Neural progenitor cell (in vitro differentiated cells): Measurements from ENCODE around the gene PNMA8C. TPM values are rescaled to one million over a fixed set of nuclear protein-coding genes. Genes with fewer than 3 reads are reported as not detected.

Experiments
- DNase-seq: peaks from one replicate; pipeline ENCODE4 v3.0.0-alpha.2; 2016; ENCODE audit warnings: low spot score
- H2AFZ ChIP-seq: fragments of 200-600 bp; sonication (generic); replicated peaks from 2 replicates; pipeline ENCODE4 v1.6.1; 2016; ENCODE audit warnings: antibody characterized with exemption
- H3F3A ChIP-seq: fragments of 200-600 bp; sonication (generic); 2 replicates; pipeline ENCODE4 v1.6.1; 2016; ENCODE audit warnings: antibody characterized with exemption, low read depth
- H3K27ac ChIP-seq: fragments of 200-600 bp; sonication (generic); 2 replicates; pipeline ENCODE4 v1.5.1; 2016; ENCODE audit warnings: mild to moderate bottlenecking
- H3K27me3 ChIP-seq: fragments of 200-600 bp; sonication (generic); 2 replicates; pipeline ENCODE4 v1.6.1; 2016; ENCODE audit warnings: mild to moderate bottlenecking, moderate library complexity
- H3K36me3 ChIP-seq: fragments of 200-600 bp; sonication (generic); 2 replicates; pipeline ENCODE4 v1.5.1; 2016
- H3K4me1 ChIP-seq: fragments of 200-600 bp; sonication (generic); 2 replicates; pipeline ENCODE4 v1.6.1; 2016; ENCODE audit warnings: mixed run types
- H3K4me2 ChIP-seq: fragments of 200-600 bp; sonication (generic); 2 replicates; pipeline ENCODE4 v1.6.1; 2016
- H3K4me3 ChIP-seq: fragments of 200-600 bp; sonication (generic); 2 replicates; pipeline ENCODE4 v1.5.1; 2016
- H3K79me2 ChIP-seq: fragments of 200-600 bp; sonication (generic); 2 replicates; pipeline ENCODE4 v1.6.1; 2016; ENCODE audit warnings: low read depth
- H3K9ac ChIP-seq: fragments of 200-600 bp; sonication (generic); 2 replicates; pipeline ENCODE4 v1.6.1; 2016
- H3K9me3 ChIP-seq: fragments of 200-600 bp; sonication (generic); 2 replicates; pipeline ENCODE4 v1.5.1; 2016; ENCODE audit warnings: low read depth
- H4K20me1 ChIP-seq: fragments of 200-600 bp; sonication (generic); 2 replicates; pipeline ENCODE4 v1.6.1; 2016; ENCODE audit warnings: low read depth
- H3K27ac Mint-ChIP-seq: 3 replicates; pipeline ENCODE4 v1.8.0; 2021; ENCODE audit warnings: mixed read lengths
- H3K27me3 Mint-ChIP-seq: 2 replicates; pipeline ENCODE4 v1.8.0; 2022; ENCODE audit warnings: low read depth, mild to moderate bottlenecking, inconsistent platforms, moderate library complexity, mixed read lengths; ENCODE audit not compliant: insufficient read depth
- H3K36me3 Mint-ChIP-seq: 3 replicates; pipeline ENCODE4 v1.8.0; 2021; ENCODE audit warnings: mixed read lengths
- H3K4me1 Mint-ChIP-seq: 3 replicates; pipeline ENCODE4 v1.8.0; 2021; ENCODE audit warnings: mixed read lengths
- H3K4me3 Mint-ChIP-seq: 3 replicates; pipeline ENCODE4 v1.8.0; 2021; ENCODE audit warnings: mild to moderate bottlenecking, moderate library complexity, mixed read lengths
- H3K9me3 Mint-ChIP-seq: 3 replicates; pipeline ENCODE4 v1.8.0; 2020; ENCODE audit warnings: mixed read lengths
- CTCF ChIP-seq: fragments of 200-600 bp; sonication (generic); IDR thresholded peaks from 2 replicates; pipeline ENCODE4 v1.5.1; 2017; ENCODE audit warnings: antibody characterized with exemption, mild to moderate bottlenecking
- EZH2 ChIP-seq: fragments of 200-600 bp; sonication (generic); IDR thresholded peaks from 2 replicates; pipeline ENCODE4 v1.6.1; 2017; ENCODE audit warnings: antibody characterized with exemption, mild to moderate bottlenecking, moderate library complexity
- EZH2phosphoT487 ChIP-seq: fragments of 200-600 bp; sonication (generic); IDR thresholded peaks from 2 replicates; pipeline ENCODE4 v1.6.1; 2017; ENCODE audit warnings: antibody characterized with exemption
- total RNA-seq: library from RNA; depleted of rRNA; stranded (reverse); fragments of >200 nt; gene quantifications from 2 replicates; pipeline ENCODE4 v1.2.3, GENCODE V29; 2015; ENCODE audit warnings: low replicate concordance

The PNMA8C gene
- total RNA-seq, 1 donor from 2014 or later = 0.58 TPM

- no peak for TF ChIP-seq EZH2phosphoT487
- no peak for TF ChIP-seq EZH2
- Histone ChIP-seq H3K4me2 (no peak overlapping the region), H3K27ac (no peak overlapping the region), H3F3A (peaks cover 11% of the 10 kb centered on the region), H3K4me3 (no peak overlapping the region), H4K20me1 (no peaks in the 10 kb centered on the region), H3K9me3 (no peaks in the 10 kb centered on the region), H3K36me3 (no peaks in the 10 kb centered on the region), H3K79me2 (no peaks in the 10 kb centered on the region), H2AFZ (no peak overlapping the region), H3K4me1 (no peaks in the 10 kb centered on the region), H3K9ac (no peak overlapping the region), H3K27me3 (no peaks in the 10 kb centered on the region)
- Mint-ChIP-seq H3K36me3 (peaks cover 26% of the 10 kb centered on the region), H3K9me3 (peaks cover 9% of the 10 kb centered on the region), H3K27ac (no peak overlapping the region), H3K4me1 (peaks cover 11% of the 10 kb centered on the region), H3K27me3 (peaks cover 3% of the 10 kb centered on the region), H3K4me3 (no peak overlapping the region)
- DNase-seq = no peak
Measured at GRCh38 chr19:46391296-46392251, 37.2 kb downstream of the PNMA8C start.

- Mint-ChIP-seq H3K4me1 (peaks cover 10% of the 10 kb centered on the region), H3K36me3 (peaks cover 28% of the 10 kb centered on the region), H3K27ac (no peak overlapping the region), H3K27me3 (peaks cover 3% of the 10 kb centered on the region), H3K4me3 (no peak overlapping the region), H3K9me3 (peaks cover 9% of the 10 kb centered on the region)
- H3K4me3 ChIP-seq = no peak overlapping the region
- no peak overlapping the region for H3K9ac ChIP-seq
- no peaks in the 10 kb centered on the region for H4K20me1 ChIP-seq
- H3K9me3 ChIP-seq = no peaks in the 10 kb centered on the region
- H3F3A ChIP-seq = peaks cover 11% of the 10 kb centered on the region
- H3K27ac ChIP-seq = no peak overlapping the region
- no peak overlapping the region for H2AFZ ChIP-seq
- DNase-seq = no peak
- H3K4me1 ChIP-seq = no peaks in the 10 kb centered on the region
- no peaks in the 10 kb centered on the region for H3K79me2 ChIP-seq
- no peak overlapping the region for H3K4me2 ChIP-seq
- H3K36me3 ChIP-seq = no peaks in the 10 kb centered on the region
- no peaks in the 10 kb centered on the region for H3K27me3 ChIP-seq
- TF ChIP-seq EZH2 (no peak), CTCF (no peak), EZH2phosphoT487 (no peak)
Measured at GRCh38 chr19:46390866-46391265, 37.9 kb downstream of the PNMA8C start.

DNA sequence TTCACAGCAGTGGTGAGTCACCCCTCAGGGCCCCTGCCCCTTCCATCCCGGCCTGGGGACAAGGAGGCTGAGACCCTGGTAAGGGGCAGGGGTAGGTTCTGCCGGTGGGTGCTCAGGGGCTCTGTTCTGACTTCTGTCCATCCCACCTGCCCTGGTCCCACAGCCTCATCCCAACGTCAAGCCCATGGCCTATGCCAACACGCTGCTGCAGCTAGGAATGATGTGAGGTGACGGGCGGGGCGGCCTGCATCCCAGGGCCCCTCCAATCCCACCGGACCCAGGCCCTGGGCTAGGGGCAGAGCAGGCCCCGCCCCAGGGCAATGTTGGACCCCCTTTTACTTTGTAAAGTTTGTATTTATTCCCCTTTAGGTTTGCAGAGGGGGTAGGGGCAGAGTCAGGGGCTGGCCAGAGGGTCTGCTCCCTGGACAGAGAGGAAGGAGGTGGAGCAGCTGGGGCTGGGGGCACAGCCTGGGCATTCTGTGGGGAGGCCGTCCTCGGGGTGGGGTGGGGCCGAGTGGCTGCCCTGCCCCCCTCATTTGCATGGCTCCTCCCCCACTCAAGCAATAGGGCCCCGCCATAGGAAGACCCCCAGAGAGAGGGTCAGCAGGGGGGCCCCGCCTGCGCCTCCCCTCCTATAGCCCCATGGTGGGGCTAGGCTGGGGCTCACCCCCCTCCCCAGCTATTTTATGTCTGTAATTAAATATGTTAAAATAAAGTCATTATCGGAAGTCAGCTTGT lies 38.4 kb downstream of the PNMA8C start:
- peaks cover 6% of the 10 kb centered on the region for H3K4me1 Mint-ChIP-seq
- H3K4me3 Mint-ChIP-seq = no peak overlapping the region
- peaks cover 30% of the 10 kb centered on the region for H3K36me3 Mint-ChIP-seq
- H3K9ac ChIP-seq = no peak overlapping the region
- H3K4me1 ChIP-seq = no peaks in the 10 kb centered on the region
- H2AFZ ChIP-seq = no peak overlapping the region
- peaks cover 11% of the 10 kb centered on the region for H3F3A ChIP-seq
- H3K79me2 ChIP-seq = no peaks in the 10 kb centered on the region
- no peaks in the 10 kb centered on the region for H4K20me1 ChIP-seq
- H3K27ac Mint-ChIP-seq = no peak overlapping the region
- DNase-seq = no peak
- H3K27ac ChIP-seq = no peak overlapping the region
- H3K9me3 ChIP-seq = no peaks in the 10 kb centered on the region
- no peak overlapping the region for H3K4me3 ChIP-seq
- no peaks in the 10 kb centered on the region for H3K36me3 ChIP-seq
- peaks cover 9% of the 10 kb centered on the region for H3K9me3 Mint-ChIP-seq
- H3K27me3 Mint-ChIP-seq = peaks cover 2% of the 10 kb centered on the region
- no peak overlapping the region for H3K4me2 ChIP-seq
- TF ChIP-seq EZH2phosphoT487 (no peak), CTCF (no peak), EZH2 (no peak)
- H3K27me3 ChIP-seq = no peaks in the 10 kb centered on the region
